K562 (cell line): ENCODE data around the gene DAP. TPM values are rescaled to one million over a fixed set of nuclear protein-coding genes. Genes with fewer than 3 reads are reported as not detected.

Experiments
- ATF4 ChIP-seq: fragments of 450-650 bp; formaldehyde crosslinking; IDR thresholded peaks from 2 replicates; pipeline ENCODE4 v1.4.0; 2022; ENCODE audit warnings: mild to moderate bottlenecking, moderate library complexity
- BCL6 ChIP-seq: fragments of 250-450 bp; sonication (Bioruptor Pico); IDR thresholded peaks from 2 replicates; pipeline ENCODE4 v1.4.0; 2020
- CEBPG ChIP-seq, 3 experiments: fragments of 200-800 bp in 1 of 3; sonication (Bioruptor generic) in 1 of 3; sonication (generic) in 1 of 3; formaldehyde crosslinking in 1 of 3; IDR thresholded peaks in 2 of 3; conservative IDR thresholded peaks in 1 of 3; 2 replicates each; pipeline versions ENCODE4 v1.6.1 to v1.8.0; 2016 to 2022; ENCODE audit warnings: missing compliant biosample characterization in 2 of 3, missing genetic modification characterization in 2 of 3, mild to moderate bottlenecking in 1 of 3, missing genetic modification reagents in 1 of 3
- CEBPZ ChIP-seq: fragments of 150-350 bp; IDR thresholded peaks from 2 replicates; pipeline ENCODE4 v1.6.1; 2014; ENCODE audit warnings: low read depth, mild to moderate bottlenecking, low read length, borderline replicate concordance
- E2F6 ChIP-seq, 2 experiments: IDR thresholded peaks; 2 replicates each; pipeline ENCODE4 v1.6.1; 2011; ENCODE audit warnings: borderline replicate concordance in 1 of 2, control low read depth in 1 of 2, low read depth in 1 of 2, low read length in 1 of 2, mild to moderate bottlenecking in 1 of 2, mixed read lengths in 1 of 2, moderate library complexity in 1 of 2; ENCODE audit not compliant: insufficient read depth in 1 of 2, insufficient read length in 1 of 2, poor library complexity in 1 of 2, severe bottlenecking in 1 of 2; ENCODE audit errors: extremely low read depth in 1 of 2
- IRF1 ChIP-seq: sonication (generic); formaldehyde crosslinking; IDR thresholded peaks from 2 replicates; pipeline ENCODE4 v1.8.0; 2022; ENCODE audit warnings: missing genetic modification reagents, mild to moderate bottlenecking, borderline replicate concordance
- KAT7 ChIP-seq: sonication (generic); formaldehyde crosslinking; IDR thresholded peaks from 2 replicates; pipeline ENCODE4 v1.8.0; 2022; ENCODE audit warnings: missing genetic modification reagents, mild to moderate bottlenecking, borderline replicate concordance
- MTA1 ChIP-seq: fragments of 450-650 bp; IDR thresholded peaks from 2 replicates; pipeline ENCODE4 v1.6.1; 2017; ENCODE audit warnings: borderline replicate concordance
- PRPF4 ChIP-seq: fragments of 200-400 bp; formaldehyde crosslinking; IDR thresholded peaks from one replicate; pipeline ENCODE4 v1.6.1; 2017; ENCODE audit warnings: low read length, low read depth, mild to moderate bottlenecking; ENCODE audit not compliant: insufficient read depth, poor library complexity, severe bottlenecking
- TFE3 ChIP-seq: fragments of 450-650 bp; formaldehyde crosslinking; IDR thresholded peaks from 2 replicates; pipeline ENCODE4 v1.4.0; 2020; ENCODE audit warnings: mild to moderate bottlenecking, mixed read lengths
- USF1 ChIP-seq: sonication (generic); formaldehyde crosslinking; IDR thresholded peaks from 2 replicates; pipeline ENCODE4 v1.9.0; 2022; ENCODE audit warnings: mild to moderate bottlenecking, missing genetic modification reagents
- ZBTB5 ChIP-seq: fragments of 450-650 bp; IDR thresholded peaks from 2 replicates; pipeline ENCODE4 v1.6.1; 2017; ENCODE audit warnings: antibody characterized with exemption
- ZNF324 ChIP-seq: fragments of 250-450 bp; sonication (Bioruptor Pico); IDR thresholded peaks from 2 replicates; pipeline ENCODE4 v1.4.0; 2020; ENCODE audit warnings: mild to moderate bottlenecking
- ZNF699 ChIP-seq: fragments of 250-450 bp; sonication (Bioruptor Pico); IDR thresholded peaks from 2 replicates; pipeline ENCODE4 v1.8.0; 2021; ENCODE audit warnings: mild to moderate bottlenecking, moderate library complexity; ENCODE audit not compliant: insufficient replicate concordance
- polyA plus RNA-seq, 8 experiments: library from polyadenylated mRNA; depleted of rRNA in 4 of 8; stranded (reverse) in 5 of 8; unstranded in 3 of 8; fragments of >200 nt; fragmentation: Nextera tagmentation in 2 of 8; fragmentation: Illumina TruSeq in 1 of 8; extraction: Ambion mirVana in 2 of 8; extraction: Trizol in 1 of 8; gene quantifications; 2 replicates each; pipeline versions ENCODE4 v1.2.1 to v1.2.3, GENCODE V29; 2011 to 2014; ENCODE audit warnings: inconsistent platforms in 1 of 8, missing spikeins in 1 of 8
- total RNA-seq, 7 experiments: library from RNA; depleted of rRNA in 6 of 7; stranded (reverse); fragments of >200 nt in 6 of 7; fragmentation: Illumina TruSeq in 2 of 7; extraction: Trizol in 2 of 7; gene quantifications; 2 replicates each; pipeline versions ENCODE4 v1.2.1 to v1.2.3, GENCODE V29; 2011 to 2021; ENCODE audit warnings: low replicate concordance in 1 of 7

The DAP gene
- total and polyA plus RNA-seq, 9 of the 15 experiments (the other 6 are each of a cell fraction or from before 2014, with no cell fraction given), result 14.1 to 151 (median 34.5) TPM

GRCh38 chr5:10704949-10705621, 55.9 kb downstream of the DAP start (continued):
- TF ChIP-seq ZBTB5, result no peak
- TF ChIP-seq KAT7 (CRISPR knock-in tag), result no peak
- TF ChIP-seq MTA1, result no peak
- no peak for TF ChIP-seq CEBPG (CRISPR knock-in tag; IDR thresholded peaks at IDR 0.05)
- TF ChIP-seq CEBPG (tag; conservative IDR thresholded peaks at IDR 0.05 in 1 of 2, IDR thresholded peaks at IDR 0.05 in 1 of 2), result no peak; a peak in 1 of 4 replicates
- TF ChIP-seq ZNF324 (CRISPR knock-in tag), result no peak
- no peak for TF ChIP-seq CEBPZ
- TF ChIP-seq BCL6 (CRISPR knock-in tag), result no peak
- peak; percentile 63 for TF ChIP-seq TFE3 (CRISPR knock-in tag)
- TF ChIP-seq ATF4, result no peak
- TF ChIP-seq E2F6 (IDR thresholded peaks at IDR 0.05; ENCODE audit: borderline replicate concordance in 1 of 2, extremely low read depth in 1 of 2, insufficient read depth in 1 of 2, insufficient read length in 1 of 2, low read depth in 1 of 2, low read length in 1 of 2, poor library complexity in 1 of 2, severe bottlenecking in 1 of 2), result no peak
- peak; percentile 72 for TF ChIP-seq USF1
- no peak for TF ChIP-seq ZNF699 (CRISPR knock-in tag)
- TF ChIP-seq IRF1 (CRISPR knock-in tag), result no peak
- no peak for TF ChIP-seq PRPF4
